WI38 (cell line): ENCODE measurements around the gene BCAS3.

Experiments used
- H3K4me3 ChIP-seq: 2 replicates; pipeline ENCODE4 v1.5.1; 2011; ENCODE audit warnings: low read depth, mild to moderate bottlenecking, control low read depth, low read length
- TF ChIP-seq, protein P1 (sequence below): IDR thresholded peaks from 2 replicates; pipeline ENCODE4 v1.5.1; 2012; ENCODE audit warnings: low read depth, mild to moderate bottlenecking, control low read depth, low read length

BCAS3 gene

DNA sequence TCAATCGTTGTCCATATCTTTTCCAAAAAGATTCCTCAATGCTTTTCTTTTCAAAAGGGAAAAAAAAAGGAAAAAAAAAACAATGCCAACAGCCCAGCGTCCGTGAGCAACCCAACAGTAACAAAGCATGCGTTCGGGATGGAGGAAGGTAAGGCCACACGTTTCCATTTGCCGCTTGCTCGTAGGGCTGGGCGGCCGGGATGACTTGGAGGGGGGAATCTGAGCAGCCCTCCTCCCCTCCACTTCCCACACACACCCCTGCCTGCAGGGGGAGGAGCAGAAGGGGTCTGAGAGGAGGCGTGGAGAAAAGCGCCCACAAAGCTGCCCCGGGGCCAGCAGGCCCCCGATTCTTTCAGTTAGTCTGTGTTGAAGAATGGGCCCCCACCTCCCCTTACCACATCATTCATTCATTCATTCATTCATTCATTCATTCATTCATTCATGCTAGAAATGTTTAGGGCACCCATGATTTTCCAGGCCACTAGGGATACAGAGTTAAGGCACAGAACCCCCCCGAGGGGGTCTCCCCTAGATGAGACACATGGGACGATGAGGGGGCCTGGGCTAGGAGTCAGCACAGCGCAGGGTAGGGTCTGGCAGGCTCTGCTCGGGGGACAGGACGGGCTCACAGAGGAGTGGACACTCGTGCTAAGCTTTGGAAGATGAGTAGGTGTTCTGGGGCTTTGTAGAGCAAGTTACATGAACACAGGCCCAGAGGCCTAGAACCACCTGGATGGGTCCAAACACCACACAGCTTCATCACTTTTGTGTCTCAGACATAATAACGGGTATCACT, 711.1 kb downstream of the BCAS3 start:
- TF ChIP-seq, protein P1, sequence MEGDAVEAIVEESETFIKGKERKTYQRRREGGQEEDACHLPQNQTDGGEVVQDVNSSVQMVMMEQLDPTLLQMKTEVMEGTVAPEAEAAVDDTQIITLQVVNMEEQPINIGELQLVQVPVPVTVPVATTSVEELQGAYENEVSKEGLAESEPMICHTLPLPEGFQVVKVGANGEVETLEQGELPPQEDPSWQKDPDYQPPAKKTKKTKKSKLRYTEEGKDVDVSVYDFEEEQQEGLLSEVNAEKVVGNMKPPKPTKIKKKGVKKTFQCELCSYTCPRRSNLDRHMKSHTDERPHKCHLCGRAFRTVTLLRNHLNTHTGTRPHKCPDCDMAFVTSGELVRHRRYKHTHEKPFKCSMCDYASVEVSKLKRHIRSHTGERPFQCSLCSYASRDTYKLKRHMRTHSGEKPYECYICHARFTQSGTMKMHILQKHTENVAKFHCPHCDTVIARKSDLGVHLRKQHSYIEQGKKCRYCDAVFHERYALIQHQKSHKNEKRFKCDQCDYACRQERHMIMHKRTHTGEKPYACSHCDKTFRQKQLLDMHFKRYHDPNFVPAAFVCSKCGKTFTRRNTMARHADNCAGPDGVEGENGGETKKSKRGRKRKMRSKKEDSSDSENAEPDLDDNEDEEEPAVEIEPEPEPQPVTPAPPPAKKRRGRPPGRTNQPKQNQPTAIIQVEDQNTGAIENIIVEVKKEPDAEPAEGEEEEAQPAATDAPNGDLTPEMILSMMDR, result no peak
- no peak overlapping the region for H3K4me3 ChIP-seq

DNA sequence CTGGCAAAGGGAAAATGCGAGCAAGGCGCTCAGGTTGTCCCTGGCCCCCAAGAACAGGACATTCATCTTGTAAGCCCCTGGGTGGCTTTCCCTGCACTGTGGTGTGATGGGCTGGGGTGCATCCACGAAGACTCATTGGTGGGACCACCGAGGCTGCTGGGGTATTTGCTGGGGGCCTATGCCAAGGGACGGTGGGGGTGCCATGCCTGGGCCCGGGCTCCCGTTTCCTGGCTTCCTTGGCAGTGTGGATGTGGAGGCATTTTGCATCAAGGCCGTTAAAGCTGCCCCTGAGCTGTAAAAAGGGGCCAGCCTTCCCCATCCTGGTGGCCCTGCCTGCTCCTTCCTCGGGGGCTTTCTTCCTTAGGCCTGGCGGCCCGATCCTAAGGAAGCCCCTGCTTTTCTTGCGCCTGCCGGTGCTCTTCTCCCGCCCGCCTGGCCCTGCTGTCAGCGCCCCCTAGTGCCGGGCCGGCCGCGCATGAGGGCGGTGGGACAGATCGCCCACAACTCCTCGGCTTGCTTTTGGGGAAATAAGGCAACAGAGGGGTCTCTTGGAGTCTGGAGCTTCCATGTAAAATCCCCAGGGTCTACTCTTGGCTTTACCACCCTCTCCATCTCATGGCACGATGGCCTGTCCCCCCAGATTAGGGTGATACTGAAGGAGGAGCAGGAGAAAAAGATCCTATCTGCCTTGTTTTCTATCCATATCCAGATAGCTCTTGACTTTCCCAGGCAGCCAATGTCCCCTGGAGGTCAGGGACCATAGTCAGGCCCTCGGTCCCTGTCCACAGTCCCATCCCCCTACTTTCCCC, 712.2 kb downstream of the BCAS3 start:
- H3K4me3 ChIP-seq, result no peak overlapping the region
- TF ChIP-seq, protein P1, result peak; percentile 94

DNA sequence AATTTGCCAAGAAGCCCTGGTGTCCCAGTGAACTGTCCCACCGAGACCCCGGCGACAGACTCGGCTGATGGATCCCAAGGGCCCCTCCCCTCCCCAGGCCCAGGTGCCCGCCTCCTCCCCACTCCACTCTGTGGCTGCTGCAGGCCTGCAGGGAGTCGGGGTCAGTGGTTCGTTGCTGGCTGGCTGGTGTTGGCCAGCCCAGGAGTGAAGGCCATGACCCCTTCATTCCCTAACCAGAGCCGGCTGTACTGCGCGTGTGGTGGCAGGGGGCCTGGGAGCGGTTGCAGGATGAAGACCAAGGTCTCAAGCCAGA, 712.8 kb downstream of the BCAS3 start:
- H3K4me3 ChIP-seq, result no peak overlapping the region
- TF ChIP-seq, protein P1, result no peak

DNA sequence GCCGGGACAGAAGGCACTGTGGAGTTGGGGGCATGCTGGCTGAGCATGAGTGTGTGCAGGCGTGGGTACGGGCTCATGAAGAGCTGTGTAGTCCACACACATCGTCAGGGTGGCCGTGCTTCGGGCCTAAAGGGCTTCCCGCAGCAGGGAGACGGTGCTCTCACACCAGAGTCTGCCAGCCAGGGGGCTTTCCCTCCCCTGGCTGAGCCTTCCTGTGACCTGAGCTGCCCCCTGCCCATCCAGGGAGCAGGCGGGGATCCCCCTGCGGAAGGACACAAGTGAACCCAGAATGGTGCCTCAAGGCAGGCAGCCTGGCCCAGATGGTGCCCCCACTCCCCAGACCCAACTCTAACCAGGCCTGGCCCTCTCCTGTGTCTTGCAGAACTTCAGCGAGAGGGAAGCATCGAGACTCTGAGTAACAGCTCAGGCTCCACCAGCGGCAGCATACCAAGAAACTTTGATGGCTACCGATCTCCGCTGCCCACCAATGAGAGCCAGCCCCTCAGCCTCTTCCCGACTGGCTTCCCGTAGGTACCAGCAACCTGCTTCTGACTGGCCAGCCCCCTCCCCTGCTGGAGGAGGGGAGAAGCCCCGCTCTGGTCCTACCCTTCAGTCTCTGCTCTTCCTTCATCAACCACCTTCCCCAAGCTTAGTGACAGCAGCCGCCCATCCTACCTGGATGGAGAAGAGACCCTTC, 714.1 kb downstream of the BCAS3 start:
- TF ChIP-seq, protein P1, result no peak
- no peak overlapping the region for H3K4me3 ChIP-seq

DNA sequence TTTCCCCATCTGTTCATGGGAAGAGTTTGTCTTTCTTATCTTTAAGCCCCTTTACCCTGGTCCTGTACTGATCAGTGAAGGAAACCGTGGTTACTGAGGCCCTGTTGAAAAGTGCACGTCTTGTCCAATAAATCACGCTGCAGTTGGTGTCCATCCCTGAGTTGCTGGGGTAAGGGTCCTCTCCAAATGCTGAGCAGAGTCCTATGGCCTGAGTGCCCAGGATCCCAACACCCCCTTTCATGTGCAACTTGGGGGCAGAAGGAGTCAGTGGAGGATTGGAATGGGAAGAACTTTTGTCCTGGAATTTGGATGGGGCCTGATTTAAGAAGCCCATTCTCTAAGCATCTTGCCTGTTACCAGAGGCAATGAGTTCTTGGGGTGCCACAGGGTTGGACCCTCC, 715.0 kb downstream of the BCAS3 start:
- H3K4me3 ChIP-seq, result no peak overlapping the region
- TF ChIP-seq, protein P1, result no peak

DNA sequence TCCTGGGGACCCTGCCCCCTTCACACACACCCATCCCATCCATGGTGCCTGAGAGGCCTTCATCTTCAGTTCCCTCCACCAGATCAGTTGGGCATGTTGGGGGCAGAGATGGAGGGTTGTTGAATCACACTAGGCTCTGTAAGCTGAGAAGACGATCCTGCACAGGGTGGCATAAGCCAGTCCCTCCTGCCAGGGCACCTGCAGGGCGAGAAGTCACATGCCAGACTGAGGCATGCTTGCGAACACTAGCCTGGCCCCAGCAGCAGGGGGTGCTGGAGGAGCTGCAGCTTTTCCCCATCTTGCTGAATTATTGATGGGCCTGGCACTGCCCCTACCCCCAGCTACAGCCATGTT, 715.9 kb downstream of the BCAS3 start:
- no peak overlapping the region for H3K4me3 ChIP-seq
- TF ChIP-seq, protein P1, result no peak
